HepG2 (cell line): ENCODE data around the gene PYGO2. TPM values are rescaled to one million over a fixed set of nuclear protein-coding genes. Genes with fewer than 3 reads are reported as not detected.
A peak's percentile ranks its signal among the peaks of the same experiment; 100 is the strongest.

Experiments
- CCAR2 ChIP-seq: fragments of 200-400 bp; formaldehyde crosslinking; optimal IDR thresholded peaks from 2 replicates; pipeline ENCODE3; 2018; ENCODE audit warnings: low read depth, mild to moderate bottlenecking, low read length, moderate library complexity
- GABPA ChIP-seq, 2 experiments: IDR thresholded peaks; 2 replicates each; pipeline ENCODE4 v1.6.1; 2011 to 2016; ENCODE audit warnings: low read depth in 2 of 2, low read length in 1 of 2, missing biosample characterization in 1 of 2, missing genetic modification characterization in 1 of 2
- HIC2 ChIP-seq: sonication (generic); formaldehyde crosslinking; IDR thresholded peaks from 2 replicates; pipeline ENCODE4 v1.9.0; 2022; ENCODE audit warnings: low read depth, missing genetic modification reagents
- NKX3-1 ChIP-seq: sonication (generic); formaldehyde crosslinking; IDR thresholded peaks from 2 replicates; pipeline ENCODE4 v1.5.0; 2020; ENCODE audit warnings: missing genetic modification reagents
- SOX6 ChIP-seq, 2 experiments: fragments of 450-650 bp in 1 of 2; sonication (generic) in 1 of 2; formaldehyde crosslinking in 1 of 2; IDR thresholded peaks; 2 replicates each; pipeline versions ENCODE4 v1.4.0 to v1.6.1; 2017 to 2020; ENCODE audit warnings: antibody characterized with exemption in 1 of 2, mild to moderate bottlenecking in 1 of 2, missing genetic modification reagents in 1 of 2
- ZBTB37 ChIP-seq: sonication (generic); formaldehyde crosslinking; IDR thresholded peaks from 2 replicates; pipeline ENCODE4 v1.4.0; 2020; ENCODE audit warnings: mild to moderate bottlenecking, missing genetic modification reagents
- ZBTB7A ChIP-seq: sonication (generic); formaldehyde crosslinking; IDR thresholded peaks from 2 replicates; pipeline ENCODE4 v1.8.0; 2022; ENCODE audit warnings: mild to moderate bottlenecking, missing genetic modification reagents
- ZNF225 ChIP-seq: sonication (generic); formaldehyde crosslinking; IDR thresholded peaks from 2 replicates; pipeline ENCODE4 v1.4.0; 2020; ENCODE audit warnings: mild to moderate bottlenecking, missing genetic modification reagents
- ZNF281 ChIP-seq: sonication (generic); formaldehyde crosslinking; IDR thresholded peaks from 2 replicates; pipeline ENCODE4 v1.4.0; 2020; ENCODE audit warnings: missing genetic modification reagents, borderline replicate concordance
- ZNF451 ChIP-seq: sonication (generic); formaldehyde crosslinking; IDR thresholded peaks from 2 replicates; pipeline ENCODE4 v1.5.0; 2020; ENCODE audit warnings: mild to moderate bottlenecking, missing genetic modification reagents
- ZNF496 ChIP-seq: sonication (generic); formaldehyde crosslinking; IDR thresholded peaks from 2 replicates; pipeline ENCODE4 v1.8.1; 2023; ENCODE audit warnings: mild to moderate bottlenecking, moderate library complexity, missing genetic modification reagents; ENCODE audit not compliant: insufficient replicate concordance
- ZNF597 ChIP-seq: sonication (generic); formaldehyde crosslinking; IDR thresholded peaks from 2 replicates; pipeline ENCODE4 v1.5.0; 2020; ENCODE audit warnings: missing genetic modification reagents
- polyA plus RNA-seq, 8 experiments: library from polyadenylated mRNA; depleted of rRNA in 3 of 8; stranded (reverse) in 7 of 8; unstranded in 1 of 8; fragments of >200 nt; fragmentation: Illumina TruSeq in 4 of 8; extraction: Trizol in 4 of 8; gene quantifications; 2 replicates each; pipeline versions ENCODE4 v1.2.1 to v1.2.3, GENCODE V29; 2011 to 2016; ENCODE audit warnings: low read depth in 4 of 8, missing spikeins in 1 of 8, mixed read lengths in 1 of 8; ENCODE audit not compliant: insufficient read depth in 1 of 8
- total RNA-seq, 5 experiments: library from RNA; depleted of rRNA; stranded (reverse); fragments of >200 nt; fragmentation: Illumina TruSeq; extraction: Trizol; gene quantifications; 2 replicates each; pipeline ENCODE4 v1.2.3, GENCODE V29; 2016; ENCODE audit warnings: low read depth in 1 of 5
- TF ChIP-seq, protein P1 (sequence below): sonication (generic); formaldehyde crosslinking; IDR thresholded peaks from 2 replicates; pipeline ENCODE4 v1.5.0; 2020; ENCODE audit warnings: missing genetic modification reagents, mild to moderate bottlenecking, borderline replicate concordance
- TF ChIP-seq, protein P2 (sequence below): sonication (generic); formaldehyde crosslinking; IDR thresholded peaks from 2 replicates; pipeline ENCODE4 v1.5.0; 2020; ENCODE audit warnings: mild to moderate bottlenecking, missing genetic modification reagents

The PYGO2 gene
- total and polyA plus RNA-seq, 2 of the 13 experiments (the other 11 are each of a cell fraction or from before 2014, with no cell fraction given), result 20.3 to 21.8 TPM

DNA sequence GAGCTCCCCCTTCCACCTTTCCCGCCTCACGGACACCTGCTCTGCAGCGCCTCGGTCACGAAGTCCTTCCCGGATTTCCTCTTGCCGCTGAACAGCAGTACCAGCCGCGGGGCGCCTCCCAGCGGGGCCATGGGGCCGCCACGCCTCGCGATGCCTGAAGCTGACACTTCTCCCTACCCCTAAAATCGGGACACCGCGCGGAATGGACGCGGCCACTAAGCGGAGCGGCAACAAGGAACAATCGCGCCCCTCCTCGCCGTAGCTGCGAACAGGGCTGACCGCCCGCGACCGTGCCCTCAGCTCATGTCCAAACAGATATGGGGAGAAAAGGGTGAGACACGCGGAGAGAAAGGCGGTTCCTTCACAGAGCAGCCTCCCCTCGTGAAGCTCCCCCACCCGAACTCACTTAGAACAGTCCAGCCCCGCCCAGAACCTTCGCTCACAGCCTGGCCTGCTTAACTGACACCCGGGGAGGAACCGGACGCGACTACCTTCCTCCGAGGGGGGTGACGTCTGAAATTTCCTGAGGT, 25.0 kb downstream of the PYGO2 start, which contains the start of gene PMVK (continued):
- TF ChIP-seq ZBTB37 (CRISPR knock-in tag) (peak; percentile 78; the same call in 1 of the 2 replicates), ZNF496 (CRISPR knock-in tag) (peak; percentile 58), ZNF225 (CRISPR knock-in tag) (peak; percentile 94), HIC2 (CRISPR knock-in tag) (peak; percentile 87), CCAR2 (no peak), ZBTB7A (peak; percentile 96), ZNF597 (CRISPR knock-in tag) (no peak), ZNF281 (peak; percentile 59; the same call in 1 of the 2 replicates), SOX6 (IDR thresholded peaks at IDR 0.05) (no peak), SOX6 (CRISPR knock-in tag; IDR thresholded peaks at IDR 0.05) (peak; percentile 76), ZNF451 (CRISPR knock-in tag) (peak; percentile 100), NKX3-1 (CRISPR knock-in tag) (peak; percentile 94), GABPA (IDR thresholded peaks at IDR 0.05; ENCODE audit: low read depth, low read length) (peak; percentile 45), GABPA (CRISPR knock-in tag; IDR thresholded peaks at IDR 0.05; ENCODE audit: low read depth) (peak; percentile 75)
- TF ChIP-seq, protein P1, sequence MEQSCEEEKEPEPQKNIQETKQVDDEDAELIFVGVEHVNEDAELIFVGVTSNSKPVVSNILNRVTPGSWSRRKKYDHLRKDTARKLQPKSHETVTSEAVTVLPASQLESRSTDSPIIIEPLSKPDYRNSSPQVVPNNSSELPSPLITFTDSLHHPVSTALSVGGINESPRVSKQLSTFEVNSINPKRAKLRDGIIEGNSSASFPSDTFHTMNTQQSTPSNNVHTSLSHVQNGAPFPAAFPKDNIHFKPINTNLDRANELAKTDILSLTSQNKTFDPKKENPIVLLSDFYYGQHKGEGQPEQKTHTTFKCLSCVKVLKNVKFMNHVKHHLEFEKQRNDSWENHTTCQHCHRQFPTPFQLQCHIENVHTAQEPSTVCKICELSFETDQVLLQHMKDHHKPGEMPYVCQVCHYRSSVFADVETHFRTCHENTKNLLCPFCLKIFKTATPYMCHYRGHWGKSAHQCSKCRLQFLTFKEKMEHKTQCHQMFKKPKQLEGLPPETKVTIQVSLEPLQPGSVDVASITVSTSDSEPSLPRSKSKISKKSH (CRISPR knock-in tag), result peak; percentile 100
- TF ChIP-seq, protein P2, sequence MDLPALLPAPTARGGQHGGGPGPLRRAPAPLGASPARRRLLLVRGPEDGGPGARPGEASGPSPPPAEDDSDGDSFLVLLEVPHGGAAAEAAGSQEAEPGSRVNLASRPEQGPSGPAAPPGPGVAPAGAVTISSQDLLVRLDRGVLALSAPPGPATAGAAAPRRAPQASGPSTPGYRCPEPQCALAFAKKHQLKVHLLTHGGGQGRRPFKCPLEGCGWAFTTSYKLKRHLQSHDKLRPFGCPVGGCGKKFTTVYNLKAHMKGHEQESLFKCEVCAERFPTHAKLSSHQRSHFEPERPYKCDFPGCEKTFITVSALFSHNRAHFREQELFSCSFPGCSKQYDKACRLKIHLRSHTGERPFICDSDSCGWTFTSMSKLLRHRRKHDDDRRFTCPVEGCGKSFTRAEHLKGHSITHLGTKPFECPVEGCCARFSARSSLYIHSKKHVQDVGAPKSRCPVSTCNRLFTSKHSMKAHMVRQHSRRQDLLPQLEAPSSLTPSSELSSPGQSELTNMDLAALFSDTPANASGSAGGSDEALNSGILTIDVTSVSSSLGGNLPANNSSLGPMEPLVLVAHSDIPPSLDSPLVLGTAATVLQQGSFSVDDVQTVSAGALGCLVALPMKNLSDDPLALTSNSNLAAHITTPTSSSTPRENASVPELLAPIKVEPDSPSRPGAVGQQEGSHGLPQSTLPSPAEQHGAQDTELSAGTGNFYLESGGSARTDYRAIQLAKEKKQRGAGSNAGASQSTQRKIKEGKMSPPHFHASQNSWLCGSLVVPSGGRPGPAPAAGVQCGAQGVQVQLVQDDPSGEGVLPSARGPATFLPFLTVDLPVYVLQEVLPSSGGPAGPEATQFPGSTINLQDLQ, result peak; percentile 89; the same call in 1 of the 2 replicates
